ENCODE measurements around the gene PRPF4.
"Not testable (repeated sequence)": the region's sequence is repeated elsewhere in the genome, so short reads cannot be mapped to it uniquely, and the experiment has no call there.

PRPF4 gene

GRCh38 chr9:113275157-113276131, at the start of gene PRPF4, which contains the start of gene CDC26:
TSS of gene PRPF4 (plus strand) at chr9:113275658. CDS start at chr9:113275744, 86 bp downstream.
TSS of gene CDC26 (minus strand) at chr9:113275572. CDS start at chr9:113272507, 3,065 bp downstream.
- DNase-seq (ENCODE audit: low read depth in 2 of 2): peak; percentile 93 to 94

GRCh38 chr9:113227436-113227835, 48.0 kb upstream of the PRPF4 start:
- DNase-seq (ENCODE audit: low read depth in 2 of 2): no peak

GRCh38 chr9:113228130-113228665, 47.3 kb upstream of the PRPF4 start:
- no peak for DNase-seq (ENCODE audit: low read depth in 2 of 2)

- DNase-seq (ENCODE audit: low read depth in 2 of 2): no peak
Observed at GRCh38 chr9:113231701-113232100, 43.8 kb upstream of the PRPF4 start.

GRCh38 chr9:113235701-113236255, 39.7 kb upstream of the PRPF4 start:
- DNase-seq (ENCODE audit: low read depth in 2 of 2): not testable (repeated sequence)

GRCh38 chr9:113237026-113237425, 38.4 kb upstream of the PRPF4 start:
- no peak for DNase-seq (ENCODE audit: low read depth in 2 of 2)

- DNase-seq (ENCODE audit: low read depth in 2 of 2): no peak
Observed at GRCh38 chr9:113238202-113238858, 37.1 kb upstream of the PRPF4 start.

- no peak for DNase-seq (ENCODE audit: low read depth in 2 of 2)
Observed at GRCh38 chr9:113238859-113239232, 36.6 kb upstream of the PRPF4 start.

GRCh38 chr9:113241161-113241560, 34.3 kb upstream of the PRPF4 start:
- DNase-seq (ENCODE audit: low read depth in 2 of 2): no peak

- no peak for DNase-seq (ENCODE audit: low read depth in 2 of 2)
Observed at GRCh38 chr9:113244556-113244955, 30.9 kb upstream of the PRPF4 start.

GRCh38 chr9:113245894-113246293, 29.6 kb upstream of the PRPF4 start:
- no peak for DNase-seq (ENCODE audit: low read depth in 2 of 2)

- no peak for DNase-seq (ENCODE audit: low read depth in 2 of 2)
Observed at GRCh38 chr9:113246928-113247327, 28.5 kb upstream of the PRPF4 start.

GRCh38 chr9:113247640-113248039, 27.8 kb upstream of the PRPF4 start:
- no peak for DNase-seq (ENCODE audit: low read depth in 2 of 2)

- not testable (repeated sequence) for DNase-seq (ENCODE audit: low read depth in 2 of 2)
Observed at GRCh38 chr9:113249661-113250060, 25.8 kb upstream of the PRPF4 start.

GRCh38 chr9:113250807-113251206, 24.7 kb upstream of the PRPF4 start:
- DNase-seq (ENCODE audit: low read depth in 2 of 2): no peak

GRCh38 chr9:113254991-113255390, 20.5 kb upstream of the PRPF4 start:
- no peak for DNase-seq (ENCODE audit: low read depth in 2 of 2)

GRCh38 chr9:113255438-113255837, 20.0 kb upstream of the PRPF4 start:
- no peak for DNase-seq (ENCODE audit: low read depth in 2 of 2)

- DNase-seq (ENCODE audit: low read depth in 2 of 2): no peak
Observed at GRCh38 chr9:113257863-113258262, 17.6 kb upstream of the PRPF4 start.

GRCh38 chr9:113258282-113258681, 17.2 kb upstream of the PRPF4 start:
- no peak for DNase-seq (ENCODE audit: low read depth in 2 of 2)

- no peak for DNase-seq (ENCODE audit: low read depth in 2 of 2)
Observed at GRCh38 chr9:113261917-113262671, 13.4 kb upstream of the PRPF4 start.

GRCh38 chr9:113266174-113266573, 9.3 kb upstream of the PRPF4 start:
- no peak for DNase-seq (ENCODE audit: low read depth in 2 of 2)
